AG08395 (cell line): ENCODE data around the gene SRPRB.

ENCODE experiments used
- DNase-seq: peaks from one replicate; pipeline ENCODE4 v3.0.0; 2012; ENCODE audit warnings: mixed read lengths, low spot score

SRPRB gene

DNA sequence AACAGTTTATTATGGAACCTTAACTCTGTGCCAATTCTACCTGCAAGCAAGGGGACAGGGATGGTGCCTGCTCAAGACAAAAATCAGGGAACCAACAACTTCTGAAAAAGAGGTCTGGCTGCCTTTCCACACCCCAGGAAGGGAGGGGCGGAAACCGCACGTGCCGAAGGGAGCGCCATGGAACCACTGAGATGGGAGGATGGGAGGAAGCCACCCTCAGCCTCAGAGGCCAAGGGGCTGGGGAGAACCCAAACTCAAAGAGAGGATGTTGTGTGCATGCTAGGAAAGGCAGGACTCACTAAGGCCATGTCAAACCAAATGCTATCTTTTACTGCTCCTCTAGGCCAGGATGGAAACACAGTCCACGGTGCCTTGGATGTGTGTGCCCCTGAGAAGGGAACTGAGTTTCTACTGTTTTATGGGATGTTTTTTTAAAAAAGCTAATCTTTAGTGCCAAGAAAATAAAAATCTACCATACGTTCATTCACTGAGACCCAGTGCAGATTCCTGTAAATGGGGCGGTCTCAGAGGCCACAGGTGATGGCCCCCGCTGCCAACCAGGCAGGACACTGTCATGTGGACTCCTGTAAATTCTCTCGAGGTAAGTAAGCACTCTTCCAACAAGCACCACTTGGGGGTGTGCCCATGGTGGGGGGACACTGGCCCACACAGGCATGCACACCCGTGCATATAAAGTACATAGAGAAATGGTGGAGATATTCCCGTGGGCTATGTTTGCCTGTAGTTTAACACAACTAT is 20.5 kb downstream of the SRPRB start:
- no peak for DNase-seq

DNA sequence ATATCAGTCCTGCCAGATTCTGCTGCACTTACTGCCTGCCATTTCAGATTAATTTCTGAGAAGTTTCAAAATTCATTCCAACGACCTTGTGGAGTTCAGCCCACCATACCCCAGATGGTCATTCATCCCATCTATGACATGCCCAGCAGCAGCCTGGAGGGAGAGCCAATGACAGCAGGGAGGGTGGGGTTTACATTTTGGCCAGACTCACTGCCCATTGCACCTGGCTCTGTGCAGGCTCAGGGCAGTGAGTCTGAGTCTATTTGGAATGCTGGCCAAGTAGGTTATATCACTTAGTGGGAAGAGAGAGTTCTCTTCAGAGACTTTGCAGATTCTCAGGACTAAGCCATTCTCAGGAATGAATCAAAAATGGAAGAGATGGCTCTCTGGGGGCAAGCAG is 21.5 kb downstream of the SRPRB start:
- DNase-seq, result no peak

DNA sequence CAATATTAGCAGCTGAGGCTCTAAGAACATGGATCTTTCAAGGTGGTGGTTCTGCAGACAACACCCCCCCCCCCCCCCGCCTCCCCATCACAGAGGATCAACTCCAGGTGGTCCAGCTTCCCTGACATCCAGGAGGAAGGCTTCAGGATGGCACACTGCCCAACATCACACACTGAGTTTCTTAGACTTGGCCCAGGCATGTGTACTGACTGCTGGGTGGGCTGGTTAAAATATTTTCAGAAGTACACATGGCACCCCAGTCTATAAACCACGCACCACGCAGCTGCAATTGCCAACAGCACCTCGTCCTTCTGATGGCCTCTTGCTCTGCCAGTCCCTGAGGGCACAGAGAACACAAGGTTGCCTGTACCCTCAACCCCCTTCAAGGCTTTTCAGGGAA is 22.1 kb downstream of the SRPRB start:
- no peak for DNase-seq

DNA sequence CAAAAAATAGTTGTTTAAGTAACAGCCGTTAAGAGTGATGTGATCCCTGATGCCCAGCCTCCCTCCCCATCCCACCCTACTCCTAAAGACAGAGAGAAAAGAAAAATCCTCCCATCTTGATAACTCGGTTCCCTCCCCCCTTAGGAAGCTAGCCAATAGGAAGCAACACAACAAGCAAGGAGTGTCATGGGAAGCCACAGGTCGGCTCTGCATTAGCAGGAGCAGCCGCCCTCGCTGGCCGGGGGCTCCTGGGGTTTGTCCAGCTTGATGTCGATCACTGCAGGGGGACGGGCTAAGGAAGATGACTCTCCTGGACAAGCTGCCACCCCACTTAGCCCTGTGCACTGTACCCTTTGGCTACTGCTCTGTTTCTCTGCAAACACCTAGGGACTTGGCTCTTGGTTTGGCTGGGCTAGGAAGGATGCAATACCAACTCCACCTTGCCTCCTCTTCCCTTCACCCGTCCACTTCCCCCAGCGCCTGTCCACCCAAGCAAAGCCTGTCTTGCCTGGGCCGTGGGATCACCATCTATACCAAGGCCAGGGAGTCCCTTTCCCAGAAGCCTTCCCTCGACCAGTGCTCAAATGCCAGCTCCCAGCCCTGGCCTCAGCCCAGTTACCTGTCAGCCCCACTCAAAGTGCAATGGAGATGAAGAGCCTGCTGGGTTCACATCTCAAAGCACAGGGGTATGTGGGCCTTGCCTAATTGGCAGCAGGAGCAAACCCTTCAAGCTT is 23.1 kb downstream of the SRPRB start:
- DNase-seq, result no peak

DNA sequence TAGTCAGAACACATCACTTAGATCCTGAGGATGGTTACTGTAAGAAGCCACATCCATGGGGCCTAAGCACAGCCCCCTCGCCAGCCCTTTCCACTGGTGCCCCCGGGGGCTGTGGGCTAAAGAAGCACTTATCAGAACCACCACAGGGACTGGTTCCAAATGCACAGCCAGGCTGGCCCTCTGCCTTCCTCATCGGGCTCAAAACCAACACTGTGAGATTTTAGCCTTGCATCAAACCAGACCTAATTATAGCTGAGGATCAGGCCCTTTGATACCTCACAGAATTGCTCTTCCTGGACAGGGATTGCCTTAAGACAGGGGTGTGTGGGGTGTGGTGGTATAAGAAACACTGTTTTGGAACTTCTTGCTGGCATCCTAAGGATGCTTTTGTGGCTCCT is 23.7 kb downstream of the SRPRB start:
- DNase-seq, result no peak

DNA sequence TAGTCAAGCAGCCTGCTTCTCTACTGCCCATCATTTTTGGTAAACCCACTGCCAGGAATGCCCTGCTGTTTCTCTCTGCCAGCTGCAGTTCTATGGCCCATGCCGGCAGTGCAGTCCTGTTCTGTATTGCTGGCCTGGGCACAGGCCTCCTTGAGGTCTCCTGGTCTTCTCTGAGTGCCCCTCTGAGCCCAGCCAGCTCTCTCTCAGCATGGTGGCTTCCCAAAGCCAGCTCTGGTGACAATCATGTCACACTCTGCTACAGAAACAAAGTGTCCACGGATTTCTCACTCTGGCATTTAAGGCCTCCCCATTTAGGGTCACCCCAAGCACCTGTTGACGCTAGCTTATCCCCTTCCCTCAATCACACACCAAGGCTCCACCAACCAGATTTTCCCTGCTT is 24.5 kb downstream of the SRPRB start:
- DNase-seq, result no peak

DNA sequence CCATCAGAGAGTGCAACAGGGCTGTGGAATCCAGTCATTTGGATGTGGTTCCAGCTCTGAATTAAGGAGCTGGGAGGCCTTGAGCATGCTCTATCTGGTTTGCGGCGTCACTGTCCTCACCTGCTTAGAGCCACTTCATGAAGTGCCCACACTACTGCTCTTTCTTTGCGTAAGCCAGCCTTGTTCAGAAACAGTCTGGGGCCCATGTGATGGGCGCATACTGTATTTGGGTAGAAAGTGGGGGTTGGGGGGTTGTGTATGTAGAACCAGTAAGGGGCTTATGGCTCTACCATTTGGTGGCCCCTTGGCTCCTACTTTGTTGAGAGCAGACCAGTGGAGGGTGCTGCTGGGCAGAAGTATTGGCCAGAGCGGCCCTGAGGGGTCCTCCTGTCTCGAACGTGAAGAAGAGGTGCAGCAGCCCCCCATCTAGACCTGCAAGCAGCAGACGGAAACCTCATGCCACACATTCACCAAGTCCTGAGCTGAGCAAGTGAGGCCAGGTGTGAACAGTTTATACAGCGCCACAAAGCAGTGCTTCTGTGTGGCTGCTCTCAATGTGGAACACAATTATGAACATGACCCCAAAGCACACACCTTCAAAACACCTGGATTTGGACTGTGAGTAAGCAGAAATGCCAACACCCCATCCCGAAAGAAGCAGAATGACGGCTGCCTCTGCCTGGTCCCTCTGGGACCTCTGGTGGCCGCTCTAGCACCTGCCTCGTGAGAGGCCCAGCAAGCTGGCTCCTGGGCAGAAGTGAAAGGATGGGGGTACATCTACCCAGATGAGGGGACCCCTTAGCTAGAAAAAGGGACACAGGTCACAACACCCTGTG is 26.6 kb downstream of the SRPRB start:
- DNase-seq, result no peak

DNA sequence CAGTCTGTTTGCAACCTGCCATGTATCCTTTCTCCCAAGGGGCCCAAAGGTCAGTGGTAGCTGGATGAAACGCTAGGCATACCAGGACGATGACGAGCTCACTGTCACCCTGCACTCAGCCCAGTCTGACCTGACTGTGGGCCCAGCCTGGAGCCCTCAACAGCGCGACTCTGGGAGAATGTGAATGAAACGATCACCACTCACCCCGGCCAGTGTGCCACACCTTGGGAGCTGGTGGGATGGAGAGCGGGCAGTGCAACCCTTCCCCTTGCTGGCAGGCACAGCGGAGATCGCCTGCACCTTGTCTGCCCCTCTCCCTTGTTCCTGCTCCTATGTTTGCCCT is 27.2 kb downstream of the SRPRB start:
- DNase-seq, result no peak

DNA sequence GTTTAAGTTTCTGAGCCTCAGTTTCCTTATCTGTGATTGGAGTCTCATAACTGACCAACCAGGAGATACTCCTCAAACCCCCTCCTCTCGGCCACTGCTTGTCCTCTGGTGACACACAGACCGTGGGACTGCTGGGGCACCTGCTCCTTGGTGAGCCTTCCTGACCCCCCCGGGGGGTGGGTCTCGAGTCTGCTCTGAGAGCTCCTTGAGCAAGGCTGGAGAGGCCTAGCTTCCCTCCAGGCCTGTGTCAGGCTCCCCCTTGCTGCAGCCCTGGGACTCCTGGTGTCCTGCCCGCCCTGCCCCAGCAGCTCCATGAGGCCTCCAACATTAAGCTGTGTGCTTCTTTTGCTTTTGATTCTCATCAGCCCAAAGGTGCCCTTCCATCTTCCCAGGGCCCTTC is 27.7 kb downstream of the SRPRB start:
- DNase-seq, result no peak

DNA sequence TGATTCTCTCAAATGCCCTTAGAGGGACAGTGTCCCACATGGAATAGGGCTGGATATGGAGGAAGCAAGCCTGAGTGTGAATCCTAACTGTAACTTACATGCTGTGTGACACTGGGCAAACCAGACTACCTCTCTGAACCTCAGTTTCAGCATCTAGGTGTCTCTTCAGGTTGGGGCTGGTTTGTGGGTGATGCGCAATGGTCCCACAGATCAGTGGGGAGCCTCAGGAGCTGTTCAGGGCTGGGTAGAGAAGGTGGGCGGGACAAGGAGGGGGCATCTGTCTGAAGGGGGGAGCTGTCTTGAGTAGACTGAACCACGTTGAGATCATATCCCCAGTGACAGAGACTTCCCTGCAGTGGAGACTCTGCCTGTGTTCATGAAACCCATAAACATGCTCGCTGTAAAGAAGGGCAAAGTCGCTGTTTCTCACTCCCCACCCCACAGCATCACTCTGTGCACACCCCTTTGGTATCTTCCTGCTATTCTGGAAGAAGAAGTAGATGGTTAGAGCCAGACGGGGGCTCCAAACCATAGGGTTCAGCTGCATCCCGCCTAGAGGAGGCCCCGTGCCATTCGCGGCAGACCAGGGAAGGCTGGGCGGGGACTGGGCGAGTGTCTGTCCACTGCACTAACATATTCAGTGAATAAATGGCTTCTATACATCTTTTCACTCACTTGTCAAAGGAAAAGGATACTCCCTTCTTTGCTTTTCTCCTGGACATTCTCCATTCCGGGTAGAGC is 28.4 kb downstream of the SRPRB start:
- no peak for DNase-seq

DNA sequence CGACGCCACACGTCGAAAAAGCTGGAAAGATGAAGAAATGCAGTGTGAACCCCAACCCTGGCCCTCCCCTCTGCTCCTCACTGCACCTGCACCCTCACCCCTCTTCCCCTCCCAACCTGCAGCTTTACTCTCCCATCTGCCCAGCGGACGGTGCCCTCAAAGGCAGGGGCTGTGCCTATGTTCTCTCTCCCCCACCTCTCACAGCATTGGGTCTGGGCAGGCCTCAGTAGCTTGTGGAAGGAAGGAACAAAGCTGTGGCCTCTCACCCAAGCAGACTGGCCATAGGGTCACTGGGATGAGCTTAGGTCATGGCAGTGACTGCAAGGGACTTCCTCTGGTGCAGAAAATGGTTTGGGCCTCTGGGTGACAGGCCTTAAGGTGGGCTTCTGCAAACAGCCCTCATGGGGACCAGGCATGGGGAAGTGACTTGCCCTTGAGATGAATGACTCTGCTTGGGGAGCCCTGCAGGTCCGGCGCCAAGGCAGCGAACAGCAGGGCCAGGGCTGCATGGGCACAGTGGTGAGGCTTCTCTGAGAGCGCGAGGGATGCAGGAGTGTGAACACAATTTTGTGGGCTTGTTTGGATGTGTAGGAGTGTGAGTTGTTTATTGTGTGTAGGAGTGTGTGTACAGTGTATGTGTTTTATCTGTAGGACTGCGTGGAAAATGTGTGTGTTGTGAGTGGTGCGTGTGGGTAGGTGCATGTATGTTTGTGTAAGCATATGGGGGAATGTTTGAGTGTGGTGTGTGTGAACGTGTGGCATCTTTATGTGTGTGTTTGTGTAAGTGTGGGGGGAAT is 29.2 kb downstream of the SRPRB start:
- DNase-seq, result no peak

DNA sequence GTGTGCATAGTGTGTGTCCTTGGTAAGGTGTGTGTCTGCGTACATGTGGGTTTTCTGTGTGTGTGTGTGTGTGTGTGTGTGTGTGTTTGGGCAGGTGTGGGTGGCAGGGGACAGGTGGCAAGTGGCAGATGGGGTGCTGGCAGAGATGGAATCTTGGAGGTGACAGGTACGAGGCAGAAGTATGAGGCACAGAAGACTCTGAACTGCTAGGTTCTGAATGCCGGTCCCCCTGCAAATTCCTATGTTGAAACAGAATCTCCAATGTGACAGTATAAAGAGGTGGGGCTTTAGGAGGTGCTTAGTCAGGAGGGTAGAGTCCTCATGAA is 29.8 kb downstream of the SRPRB start:
- DNase-seq, result no peak

DNA sequence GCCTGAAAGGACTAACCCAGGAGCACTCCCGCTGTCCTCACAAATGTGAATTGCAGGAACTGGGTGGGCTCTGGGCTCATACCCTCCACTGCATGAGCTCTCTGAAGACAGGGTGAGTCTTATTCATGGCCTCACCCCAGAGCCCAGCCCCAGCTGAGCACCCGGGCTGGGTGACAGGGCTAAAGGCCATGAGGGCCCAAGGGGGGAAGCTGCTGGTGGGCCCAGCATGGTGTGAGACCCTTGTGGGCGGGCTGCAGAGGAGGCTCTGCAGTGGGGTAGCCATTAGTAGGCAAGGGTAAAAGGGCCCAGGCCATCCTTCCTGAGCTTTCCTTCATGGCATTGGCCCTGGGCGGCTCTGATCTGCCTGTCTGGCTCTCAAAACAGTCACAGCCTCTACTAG is 30.3 kb downstream of the SRPRB start:
- no peak for DNase-seq

DNA sequence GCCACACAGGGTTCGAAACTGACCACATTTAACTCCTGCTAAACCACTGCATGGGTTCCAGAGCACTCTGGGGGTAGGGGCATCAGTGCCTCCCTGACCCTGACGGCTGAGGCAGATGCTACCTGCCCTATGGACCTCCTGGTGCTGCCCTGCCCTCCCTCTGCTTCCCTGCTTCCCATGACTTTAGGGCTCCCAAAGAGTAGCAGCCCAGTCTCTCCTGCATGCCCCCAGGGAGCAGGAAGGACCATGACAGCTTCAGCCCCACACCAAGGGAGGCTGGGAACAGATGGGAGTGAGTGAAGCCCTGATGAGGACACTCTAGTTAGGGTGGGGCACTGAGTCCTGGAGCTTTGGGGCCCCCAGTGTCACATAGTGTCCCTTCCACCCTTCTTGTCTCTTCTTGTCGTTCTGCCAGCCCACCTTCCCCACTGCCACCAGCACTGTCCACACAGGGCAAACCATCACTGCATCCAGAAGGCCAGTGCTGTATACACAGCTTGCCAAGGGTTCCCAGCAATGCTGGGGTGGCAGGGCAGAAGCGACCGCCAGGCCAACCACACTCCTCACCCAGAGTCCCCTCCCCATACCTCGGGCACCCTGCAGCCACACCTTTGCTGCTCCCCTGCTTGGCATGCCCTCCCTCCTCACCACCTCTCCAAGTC is 31.0 kb downstream of the SRPRB start:
- no peak for DNase-seq

DNA sequence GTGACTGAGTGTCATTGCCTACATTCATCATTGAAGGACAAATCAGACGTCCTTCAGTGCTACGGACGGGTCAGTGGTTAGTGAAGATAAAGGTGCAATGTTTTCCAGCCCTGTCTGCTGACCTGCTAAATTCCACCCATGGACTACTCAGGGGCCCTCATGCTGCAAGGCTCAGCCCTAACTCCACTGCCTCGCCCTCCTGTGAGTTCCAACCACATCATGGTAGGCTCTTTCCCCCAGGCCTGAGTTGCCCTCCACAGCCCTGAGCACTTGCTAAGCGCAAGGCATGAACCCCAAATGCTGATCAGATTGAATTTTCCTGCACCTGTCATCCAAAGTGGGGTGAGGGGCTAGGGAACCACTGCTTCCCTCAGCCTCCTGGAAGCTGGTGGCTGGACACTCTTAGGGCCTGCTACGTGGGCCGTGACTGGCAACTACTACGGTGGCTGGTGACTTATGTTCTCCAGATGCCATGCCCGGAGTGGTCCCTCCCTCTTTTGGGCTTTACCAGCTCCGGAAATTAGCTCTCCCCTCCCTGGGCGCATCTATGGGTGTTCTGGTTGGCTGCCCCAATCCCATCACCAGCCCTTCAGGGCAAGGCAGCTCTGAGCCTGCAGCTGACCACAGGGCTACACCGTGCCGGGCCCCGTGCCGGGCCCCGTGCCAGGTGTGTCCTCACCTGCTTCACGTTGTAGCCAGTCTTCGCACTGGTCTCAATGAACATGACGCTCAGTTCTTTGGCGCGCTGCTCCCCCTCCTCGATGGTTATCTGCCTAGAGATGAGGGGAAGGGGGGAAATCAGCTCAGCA is 32.1 kb downstream of the SRPRB start:
- DNase-seq, result no peak

DNA sequence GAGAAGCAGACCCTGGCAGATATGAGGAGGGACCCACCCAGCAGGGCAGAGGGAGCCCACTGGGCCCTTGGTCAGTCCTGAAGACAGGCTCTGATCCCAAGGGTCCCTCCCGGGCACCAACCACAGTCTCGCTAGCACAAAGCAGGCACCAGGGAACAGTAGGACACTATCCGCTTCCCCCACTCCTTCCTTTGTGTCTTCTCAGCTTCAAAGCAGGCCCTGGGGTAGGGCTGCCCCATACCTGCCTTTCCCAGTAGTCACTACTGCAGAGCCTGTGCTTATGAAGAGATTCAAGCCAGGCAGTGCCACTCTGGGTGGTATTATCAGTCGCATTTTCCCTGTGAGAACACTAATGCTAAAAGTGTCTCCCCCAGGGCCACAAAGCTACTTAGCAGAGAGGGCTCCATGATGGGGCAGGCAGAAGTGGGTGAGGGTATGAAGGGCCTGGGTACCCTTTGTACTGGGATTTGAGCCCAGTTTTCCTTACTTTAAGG is 32.7 kb downstream of the SRPRB start:
- DNase-seq, result no peak

DNA sequence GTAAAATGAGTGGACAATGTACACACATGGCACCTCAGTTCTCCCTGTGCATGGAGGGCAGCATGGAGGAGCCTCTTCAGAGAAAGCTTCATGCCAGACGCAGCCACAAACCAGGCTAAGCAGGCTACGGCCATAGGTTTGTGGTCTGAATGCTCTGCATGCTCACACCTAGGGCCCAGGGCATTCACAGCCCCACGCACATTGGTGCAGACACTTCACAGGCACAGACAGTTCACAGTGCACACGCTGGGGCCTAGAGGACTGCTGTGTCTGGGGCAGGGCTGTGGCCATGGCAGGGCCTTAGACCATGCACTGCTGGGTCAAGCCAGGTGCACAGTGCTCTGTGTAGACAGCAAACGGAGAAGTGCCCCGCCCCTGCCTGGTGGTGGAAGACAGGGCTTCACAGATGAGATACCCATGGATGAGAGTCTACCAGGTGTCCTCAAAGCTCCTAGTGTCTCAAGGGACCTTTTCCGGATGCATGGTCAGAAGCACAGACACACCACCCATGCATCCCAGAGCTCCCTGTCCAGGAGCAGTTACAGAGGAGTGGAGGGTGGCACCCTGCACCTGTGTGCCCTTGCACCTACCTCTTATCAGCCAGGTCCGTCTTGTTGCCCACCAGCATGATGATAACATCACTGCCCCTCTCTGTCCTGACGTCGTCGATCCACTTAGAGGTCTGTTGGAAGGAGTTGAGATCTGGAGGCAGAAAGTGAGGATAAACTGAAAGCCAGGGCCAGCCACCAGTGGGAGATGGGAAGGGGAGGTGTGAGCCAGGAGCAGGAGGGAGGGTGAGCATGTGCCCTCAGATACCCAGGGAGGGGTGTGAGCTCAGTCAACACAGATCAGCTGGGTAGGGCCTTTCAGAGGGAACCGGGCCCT is 33.5 kb downstream of the SRPRB start:
- DNase-seq, result no peak

DNA sequence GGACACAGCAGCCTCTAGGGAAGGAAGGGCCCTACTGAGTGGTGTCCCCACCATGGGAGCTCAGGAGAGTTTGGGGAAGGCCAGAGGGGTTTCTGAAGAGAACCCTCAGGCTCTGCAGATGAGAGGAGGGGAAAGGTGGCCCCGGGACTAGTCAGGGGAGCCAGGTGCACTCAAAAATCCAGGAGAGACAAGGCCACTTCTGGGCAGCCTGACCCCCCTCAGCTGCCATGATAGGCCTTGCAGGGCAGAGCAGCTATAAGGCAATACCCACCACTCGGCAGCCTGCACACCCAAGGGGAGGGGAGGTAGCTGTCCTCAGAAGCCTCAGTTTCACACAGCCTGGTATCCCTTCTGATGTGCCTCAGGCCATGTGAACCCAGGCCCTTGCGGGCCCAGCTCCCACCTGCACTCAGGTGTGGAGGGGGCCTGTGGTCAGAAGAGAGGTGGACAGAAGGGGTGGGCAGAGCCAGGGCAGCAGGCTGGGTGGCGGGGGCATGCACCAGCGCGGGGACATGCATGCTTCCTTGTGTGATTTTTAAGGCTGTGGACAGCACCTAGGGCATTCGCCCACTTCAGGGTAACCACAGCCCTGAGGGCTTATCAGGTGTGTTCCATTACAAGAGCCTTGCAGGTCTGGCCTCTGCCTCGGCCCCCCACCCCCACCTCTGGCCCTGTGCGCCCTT is 34.6 kb downstream of the SRPRB start:
- DNase-seq, result no peak
